ENCODE data around the gene HBZ.
"Not testable (repeated sequence)": the region's sequence is repeated elsewhere in the genome, so short reads cannot be mapped to it uniquely, and the experiment has no call there.

HBZ gene

DNA sequence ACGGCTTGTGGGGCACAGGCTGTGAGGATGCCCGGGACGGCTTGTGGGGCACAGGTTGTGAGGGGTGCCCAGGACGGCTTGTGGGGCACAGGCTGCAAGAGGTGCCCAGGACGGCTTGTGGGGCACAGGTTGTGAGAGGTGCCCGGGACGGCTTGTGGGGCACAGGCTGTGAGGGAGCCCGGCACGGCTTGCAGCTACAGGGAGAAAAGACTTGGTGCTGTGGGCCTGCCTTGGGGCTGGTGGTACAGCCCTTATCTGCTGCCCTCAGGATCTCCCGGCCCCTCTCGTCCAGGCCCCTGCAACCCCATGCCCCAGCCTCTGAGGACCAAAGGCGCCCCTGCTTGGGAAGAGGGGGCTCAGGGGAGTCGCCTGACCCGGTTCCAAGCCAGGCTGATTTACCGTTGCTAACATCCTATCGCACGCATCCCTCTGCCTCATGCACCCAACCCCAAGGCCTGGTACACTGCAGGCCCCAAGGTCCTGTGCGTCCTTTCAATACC, 8.3 kb downstream of the HBZ start:
- no peak overlapping the region for H3K4me3 ChIP-seq (ENCODE audit: low read length)
- DNase-seq (ENCODE audit: low read depth) = no peak
- TF ChIP-seq, protein P1, sequence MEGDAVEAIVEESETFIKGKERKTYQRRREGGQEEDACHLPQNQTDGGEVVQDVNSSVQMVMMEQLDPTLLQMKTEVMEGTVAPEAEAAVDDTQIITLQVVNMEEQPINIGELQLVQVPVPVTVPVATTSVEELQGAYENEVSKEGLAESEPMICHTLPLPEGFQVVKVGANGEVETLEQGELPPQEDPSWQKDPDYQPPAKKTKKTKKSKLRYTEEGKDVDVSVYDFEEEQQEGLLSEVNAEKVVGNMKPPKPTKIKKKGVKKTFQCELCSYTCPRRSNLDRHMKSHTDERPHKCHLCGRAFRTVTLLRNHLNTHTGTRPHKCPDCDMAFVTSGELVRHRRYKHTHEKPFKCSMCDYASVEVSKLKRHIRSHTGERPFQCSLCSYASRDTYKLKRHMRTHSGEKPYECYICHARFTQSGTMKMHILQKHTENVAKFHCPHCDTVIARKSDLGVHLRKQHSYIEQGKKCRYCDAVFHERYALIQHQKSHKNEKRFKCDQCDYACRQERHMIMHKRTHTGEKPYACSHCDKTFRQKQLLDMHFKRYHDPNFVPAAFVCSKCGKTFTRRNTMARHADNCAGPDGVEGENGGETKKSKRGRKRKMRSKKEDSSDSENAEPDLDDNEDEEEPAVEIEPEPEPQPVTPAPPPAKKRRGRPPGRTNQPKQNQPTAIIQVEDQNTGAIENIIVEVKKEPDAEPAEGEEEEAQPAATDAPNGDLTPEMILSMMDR (IDR thresholded peaks at IDR 0.05; ENCODE audit: insufficient read depth, low read depth, low read length, missing control alignments) = no peak

DNA sequence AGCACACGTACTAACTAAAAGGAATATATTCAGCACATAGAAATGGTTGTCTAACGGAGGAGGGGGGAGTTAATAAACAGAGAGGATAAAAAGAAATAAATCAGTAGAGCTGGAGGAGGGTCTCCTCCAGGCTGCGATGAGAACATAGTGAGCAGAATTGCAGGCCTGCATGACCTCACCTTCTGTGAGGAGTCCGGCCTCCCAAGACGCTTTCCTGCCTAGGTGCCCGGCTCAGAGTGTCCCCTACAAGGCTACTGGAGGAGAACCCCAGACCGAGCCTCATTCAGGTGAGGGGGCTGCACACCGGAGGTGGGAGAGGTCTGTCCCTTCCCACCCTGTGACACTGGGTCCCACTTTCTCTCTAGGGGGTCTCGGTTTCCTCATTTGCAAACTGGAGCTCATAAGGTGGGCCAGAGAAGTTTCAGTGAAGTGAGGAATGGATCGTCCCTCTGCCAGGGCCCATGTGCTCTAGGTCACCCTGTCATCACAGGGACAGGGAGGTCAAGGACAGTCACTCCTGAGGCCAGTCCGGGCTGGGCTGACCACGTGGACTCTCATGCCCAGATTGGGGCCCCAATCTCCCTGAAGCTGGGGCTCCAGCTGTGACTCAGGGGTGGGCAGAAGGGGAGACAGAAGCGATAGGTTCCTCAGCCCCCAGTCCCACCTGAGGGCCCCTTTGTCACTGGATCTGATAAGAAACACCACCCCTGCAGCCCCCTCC, 10.0 kb downstream of the HBZ start:
- no peak for DNase-seq (ENCODE audit: low read depth)
- H3K4me3 ChIP-seq (ENCODE audit: low read length) = no peak overlapping the region
- TF ChIP-seq, protein P1 (IDR thresholded peaks at IDR 0.05; ENCODE audit: insufficient read depth, low read depth, low read length, missing control alignments) = no peak

DNA sequence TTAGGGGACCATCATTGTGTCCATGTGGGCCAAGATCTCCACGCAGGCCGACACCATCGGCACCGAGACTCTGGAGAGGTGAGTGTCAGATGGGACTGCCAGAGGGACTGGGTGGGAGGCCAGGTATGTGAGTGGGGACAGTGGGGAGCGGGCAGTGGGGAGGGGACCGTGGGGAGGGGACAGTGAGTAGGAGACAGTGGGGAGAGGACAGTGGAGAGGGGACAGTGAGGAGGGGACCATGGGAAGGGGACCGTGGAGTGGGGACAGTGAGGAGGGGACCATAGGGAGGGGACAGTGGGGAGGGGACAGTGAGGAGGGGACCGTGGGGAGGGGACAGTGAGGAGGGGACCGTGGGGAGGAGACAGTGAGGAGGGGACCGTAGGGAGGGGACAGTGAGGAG, 10.7 kb downstream of the HBZ start:
- H3K4me3 ChIP-seq (ENCODE audit: low read length); DNase-seq (ENCODE audit: low read depth): not testable (repeated sequence)

DNA sequence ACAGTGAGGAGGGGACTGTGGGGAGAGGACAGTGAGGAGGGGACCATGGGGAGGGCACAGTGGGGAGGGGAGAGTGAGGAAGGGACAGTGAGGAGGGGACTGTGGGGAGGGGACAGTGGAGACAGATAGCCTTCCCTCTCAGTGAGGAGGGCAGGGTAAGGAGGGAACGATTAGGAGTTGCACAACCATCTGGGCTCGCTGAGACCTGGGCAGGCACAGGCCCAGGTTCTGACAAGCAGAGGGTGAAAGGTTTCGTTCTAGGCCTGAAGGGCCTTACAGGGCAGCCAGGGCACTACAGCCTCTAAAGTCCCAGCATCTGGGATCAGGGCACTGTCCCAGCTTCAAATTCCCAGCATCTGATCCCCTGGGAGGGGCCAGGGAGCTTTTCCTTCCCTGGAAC, 11.3 kb downstream of the HBZ start:
- not testable (repeated sequence) for H3K4me3 ChIP-seq (ENCODE audit: low read length); DNase-seq (ENCODE audit: low read depth)

DNA sequence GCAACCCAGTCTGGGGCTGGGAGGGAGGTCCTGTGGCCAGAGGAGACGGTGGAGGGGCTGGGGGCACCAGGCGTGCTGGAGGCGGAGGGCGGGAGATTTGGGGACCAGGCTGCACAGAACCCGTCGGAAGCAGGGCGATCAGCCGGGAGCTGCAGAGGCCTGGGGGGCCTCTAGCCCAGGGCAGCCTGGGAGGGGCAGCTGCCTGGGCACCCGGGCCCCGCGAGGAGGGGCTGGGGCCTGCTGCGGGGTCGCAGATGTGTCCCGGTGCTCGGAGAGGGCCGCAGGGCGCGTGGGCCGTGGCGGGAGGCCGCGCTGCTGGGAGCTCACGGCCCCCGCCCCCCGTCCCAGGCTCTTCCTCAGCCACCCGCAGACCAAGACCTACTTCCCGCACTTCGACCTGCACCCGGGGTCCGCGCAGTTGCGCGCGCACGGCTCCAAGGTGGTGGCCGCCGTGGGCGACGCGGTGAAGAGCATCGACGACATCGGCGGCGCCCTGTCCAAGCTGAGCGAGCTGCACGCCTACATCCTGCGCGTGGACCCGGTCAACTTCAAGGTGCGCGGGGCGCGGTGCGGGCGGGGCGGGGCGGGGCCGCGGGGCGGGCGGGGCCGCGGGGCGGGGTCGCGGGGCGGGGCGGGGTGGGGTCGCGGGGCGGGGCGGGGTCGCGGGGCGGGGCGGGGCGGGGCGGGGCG, 11.8 kb downstream of the HBZ start:
- not testable (repeated sequence) for DNase-seq (ENCODE audit: low read depth); H3K4me3 ChIP-seq (ENCODE audit: low read length)

DNA sequence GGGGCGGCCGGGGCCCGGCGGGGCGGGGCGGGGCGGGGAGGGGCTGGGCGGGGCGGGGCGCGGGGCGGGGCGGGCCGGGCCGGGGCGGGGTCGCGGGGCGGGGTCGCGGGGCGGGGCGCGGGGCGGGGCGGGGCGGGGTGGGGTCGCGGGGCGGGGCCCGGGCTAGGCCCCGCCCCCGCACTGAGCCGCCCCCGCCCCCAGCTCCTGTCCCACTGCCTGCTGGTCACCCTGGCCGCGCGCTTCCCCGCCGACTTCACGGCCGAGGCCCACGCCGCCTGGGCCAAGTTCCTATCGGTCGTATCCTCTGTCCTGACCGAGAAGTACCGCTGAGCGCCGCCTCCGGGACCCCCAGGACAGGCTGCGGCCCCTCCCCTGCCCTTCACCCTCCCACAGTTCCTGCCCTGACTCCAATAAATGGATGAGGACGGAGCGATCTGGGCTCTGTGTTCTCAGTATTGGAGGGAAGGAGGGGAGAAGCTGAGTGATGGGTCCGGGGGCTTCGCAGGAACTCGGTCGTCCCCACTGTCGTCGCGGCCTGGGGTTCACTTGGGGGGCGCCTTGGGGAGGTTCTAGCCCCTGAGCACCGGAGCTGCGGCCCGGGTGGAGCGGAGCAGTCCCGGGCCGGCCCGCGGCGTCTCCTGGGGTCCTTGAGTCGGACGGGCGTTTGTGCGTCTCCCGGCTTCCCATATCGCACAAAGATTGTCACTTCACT, 12.5 kb downstream of the HBZ start:
- H3K4me3 ChIP-seq (ENCODE audit: low read length) = no peak overlapping the region
- no peak for DNase-seq (ENCODE audit: low read depth)
- TF ChIP-seq, protein P1 (IDR thresholded peaks at IDR 0.05; ENCODE audit: insufficient read depth, low read depth, low read length, missing control alignments) = no peak

DNA sequence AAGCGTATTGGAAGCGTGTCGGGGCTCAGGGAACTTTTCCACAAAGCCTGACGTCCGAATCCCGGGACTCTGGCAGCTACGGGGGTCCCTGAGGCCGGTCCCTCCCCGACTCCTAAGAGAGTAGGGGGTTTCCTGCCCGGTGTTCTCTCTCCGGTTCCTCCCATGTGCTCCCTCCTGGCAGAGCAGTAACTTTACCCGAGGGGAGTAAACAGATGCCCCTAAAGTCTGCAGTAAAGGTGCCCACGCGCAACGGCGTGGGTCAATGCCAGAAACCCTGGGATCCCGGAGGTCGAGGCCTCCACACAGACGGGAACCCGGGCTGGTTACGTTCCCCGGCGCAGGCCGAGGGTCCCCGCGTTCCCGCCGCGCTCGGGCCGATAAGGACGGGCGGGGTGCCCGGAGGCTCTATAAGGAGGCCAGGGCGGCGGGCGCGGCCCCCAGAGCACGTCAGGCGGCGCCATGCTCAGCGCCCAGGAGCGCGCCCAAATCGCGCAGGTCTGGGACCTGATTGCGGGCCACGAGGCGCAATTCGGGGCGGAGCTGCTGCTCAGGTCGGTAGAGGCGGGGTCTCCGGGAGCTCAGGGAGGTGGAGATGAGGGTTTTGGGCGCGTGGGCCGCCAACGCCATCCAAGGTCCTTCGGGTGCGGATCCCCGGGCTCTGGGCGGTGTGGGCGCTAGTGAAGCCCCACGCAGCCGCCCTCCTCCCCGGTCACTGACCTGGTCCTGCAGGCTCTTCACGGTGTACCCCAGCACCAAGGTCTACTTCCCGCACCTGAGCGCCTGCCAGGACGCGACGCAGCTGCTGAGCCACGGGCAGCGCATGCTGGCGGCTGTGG, 13.3 kb downstream of the HBZ start, which contains the start of gene HBM:
Gene HBM (plus strand): TSS at position 440 of the 836 bp plus-strand sequence. CDS start 20 bp downstream, at position 460.
- H3K4me3 ChIP-seq (ENCODE audit: low read length) = no peak within 1 kb of the TSS
- TF ChIP-seq, protein P1 (IDR thresholded peaks at IDR 0.05; ENCODE audit: insufficient read depth, low read depth, low read length, missing control alignments) = no peak
- peak; percentile 26 for DNase-seq (ENCODE audit: low read depth)

Measured in epithelial cell of esophagus (primary cell).